ENCODE results near the gene CHCHD2. TPM values are rescaled to one million over a fixed set of nuclear protein-coding genes. Genes with fewer than 3 reads are reported as not detected.
"Not testable (repeated sequence)": the region's sequence is repeated elsewhere in the genome, so short reads cannot be mapped to it uniquely, and the experiment has no call there.

Gene CHCHD2
- total RNA-seq, 2 donors from 2014 or later, result 439 to 485 TPM

DNA sequence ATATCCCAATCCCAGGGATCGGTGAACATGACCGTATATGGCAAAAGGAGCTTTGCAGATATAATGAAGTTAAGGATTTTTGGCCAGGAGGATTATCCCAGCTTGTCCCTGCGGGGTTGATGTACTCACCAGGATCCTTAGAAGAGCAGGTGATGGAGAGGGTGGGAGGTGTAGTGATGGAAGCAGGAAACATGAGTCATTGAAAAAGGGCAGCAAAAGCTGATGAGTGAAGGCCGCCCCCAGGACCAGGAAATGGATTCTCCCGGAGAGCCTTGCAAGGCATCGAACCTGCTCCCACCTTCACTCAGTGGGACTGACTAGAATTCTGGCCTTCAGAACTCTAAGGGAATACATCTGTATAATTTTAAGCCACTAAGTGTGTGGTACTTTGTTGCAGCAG is 15.2 kb upstream of the CHCHD2 start:
- no peak for DNase-seq (ENCODE audit: low spot score)
- TF ChIP-seq, protein P1, sequence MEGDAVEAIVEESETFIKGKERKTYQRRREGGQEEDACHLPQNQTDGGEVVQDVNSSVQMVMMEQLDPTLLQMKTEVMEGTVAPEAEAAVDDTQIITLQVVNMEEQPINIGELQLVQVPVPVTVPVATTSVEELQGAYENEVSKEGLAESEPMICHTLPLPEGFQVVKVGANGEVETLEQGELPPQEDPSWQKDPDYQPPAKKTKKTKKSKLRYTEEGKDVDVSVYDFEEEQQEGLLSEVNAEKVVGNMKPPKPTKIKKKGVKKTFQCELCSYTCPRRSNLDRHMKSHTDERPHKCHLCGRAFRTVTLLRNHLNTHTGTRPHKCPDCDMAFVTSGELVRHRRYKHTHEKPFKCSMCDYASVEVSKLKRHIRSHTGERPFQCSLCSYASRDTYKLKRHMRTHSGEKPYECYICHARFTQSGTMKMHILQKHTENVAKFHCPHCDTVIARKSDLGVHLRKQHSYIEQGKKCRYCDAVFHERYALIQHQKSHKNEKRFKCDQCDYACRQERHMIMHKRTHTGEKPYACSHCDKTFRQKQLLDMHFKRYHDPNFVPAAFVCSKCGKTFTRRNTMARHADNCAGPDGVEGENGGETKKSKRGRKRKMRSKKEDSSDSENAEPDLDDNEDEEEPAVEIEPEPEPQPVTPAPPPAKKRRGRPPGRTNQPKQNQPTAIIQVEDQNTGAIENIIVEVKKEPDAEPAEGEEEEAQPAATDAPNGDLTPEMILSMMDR (IDR thresholded peaks at IDR 0.05), result no peak

DNA sequence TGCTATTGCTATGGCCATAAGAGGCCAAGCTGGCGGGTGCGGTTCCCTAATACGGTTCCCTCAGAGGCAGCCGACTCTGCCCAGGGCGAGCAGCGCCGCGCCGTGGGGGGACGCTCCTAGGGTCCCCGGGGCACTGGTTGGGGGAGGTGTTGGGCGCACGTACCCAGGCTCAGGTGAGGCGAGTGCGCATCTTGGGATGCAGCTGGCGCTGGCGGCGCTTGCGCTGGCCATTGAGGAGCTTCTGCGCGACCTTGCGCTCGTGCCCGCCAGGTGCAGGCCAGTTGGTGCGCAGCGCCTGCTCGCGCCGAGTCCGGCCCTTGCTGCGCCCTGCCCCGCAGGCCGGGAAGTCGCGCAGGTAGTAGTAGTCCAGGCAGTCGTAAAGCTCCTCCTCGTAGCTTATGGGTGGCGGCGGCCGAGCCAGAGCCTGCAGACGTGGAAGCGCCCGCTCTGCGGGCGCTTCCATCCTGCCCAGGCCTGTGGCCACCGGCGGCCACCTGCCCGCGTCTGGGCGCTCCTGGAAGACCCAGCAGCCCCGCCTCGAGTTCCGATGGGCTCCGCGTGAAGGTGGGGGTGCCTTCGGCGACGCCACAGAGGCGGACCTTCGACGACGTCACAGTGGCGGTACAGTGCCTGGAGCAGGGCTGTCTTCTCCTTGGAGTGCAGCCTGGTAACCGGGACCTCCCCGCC is 9.7 kb upstream of the CHCHD2 start, which contains the start of gene NUPR2:
TSS of gene NUPR2 (minus strand) at position 566 of the 687 bp plus-strand sequence. CDS start at position 463, 103 bp downstream.
- no peaks in the 10 kb centered on the region for H3K9me3 ChIP-seq
- H3K27ac ChIP-seq, result no peak within 1 kb of the TSS
- H3K4me3 ChIP-seq, result peak within 1 kb of the TSS in 1 of 2 donors; percentile 37
- peaks cover 0 to 7% of the 10 kb centered on the region in 2 donors for H3K4me1 ChIP-seq
- no peaks in the 10 kb centered on the region for H3K36me3 ChIP-seq
- TF ChIP-seq, protein P1 (IDR thresholded peaks at IDR 0.05), result no peak
- H3K27me3 ChIP-seq, result no peaks in the 10 kb centered on the region
- DNase-seq (ENCODE audit: low spot score), result no peak

More for the DNA sequence above, 15.2 kb upstream of the CHCHD2 start:
- Histone ChIP-seq H3K4me3 (no peak overlapping the region), H3K9me3 (no peaks in the 10 kb centered on the region), H3K36me3 (no peaks in the 10 kb centered on the region), H3K4me1 (no peaks in the 10 kb centered on the region), H3K27ac (no peak overlapping the region), H3K27me3 (no peaks in the 10 kb centered on the region)

DNA sequence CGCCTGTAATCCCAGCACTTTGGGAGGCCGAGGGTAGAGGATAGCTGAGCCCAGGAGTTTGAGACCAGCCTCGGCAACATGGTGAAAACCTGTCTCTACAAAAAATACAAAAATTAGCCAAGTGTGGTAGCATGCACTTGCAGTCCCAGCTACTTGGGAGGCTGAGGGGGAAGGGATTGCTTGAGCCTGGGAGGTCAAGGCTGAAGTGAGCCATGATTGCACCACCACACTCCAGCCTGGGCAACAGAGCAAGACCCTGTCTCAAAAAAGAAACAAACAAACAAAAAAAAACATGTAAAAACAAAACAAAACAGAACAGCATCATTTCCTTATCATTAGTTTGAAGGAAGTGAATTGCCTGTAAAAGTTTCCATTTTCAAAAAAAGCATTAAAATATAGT is 6.0 kb upstream of the CHCHD2 start:
- not testable (repeated sequence) for H3K27ac ChIP-seq; H3K9me3 ChIP-seq; H3K27me3 ChIP-seq; H3K36me3 ChIP-seq; DNase-seq (ENCODE audit: low spot score); H3K4me3 ChIP-seq; H3K4me1 ChIP-seq

DNA sequence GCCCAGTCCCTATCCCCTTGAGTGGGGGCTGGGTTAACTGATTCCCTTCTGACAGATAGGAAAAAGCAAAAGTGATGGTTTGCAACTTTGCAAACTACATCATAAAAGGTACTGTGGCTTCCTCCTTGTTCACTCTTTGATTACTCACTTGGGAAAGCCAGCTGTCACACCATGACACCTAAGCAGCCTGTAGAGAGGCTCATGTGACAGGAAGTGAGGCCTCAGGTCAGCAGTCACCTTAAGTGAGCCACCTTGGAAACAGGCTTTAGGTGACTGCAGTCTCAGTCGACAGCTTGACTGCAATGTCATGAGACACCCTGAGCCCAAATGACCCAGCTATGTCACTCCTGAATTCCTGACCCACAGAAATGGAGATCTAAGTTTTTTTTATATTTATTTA is 4.3 kb upstream of the CHCHD2 start:
- no peak for DNase-seq (ENCODE audit: low spot score)
- H3K36me3 ChIP-seq, result no peaks in the 10 kb centered on the region
- peaks cover 0 to 4% of the 10 kb centered on the region in 2 donors for H3K4me1 ChIP-seq
- H3K27me3 ChIP-seq, result no peaks in the 10 kb centered on the region
- H3K4me3 ChIP-seq, result no peak overlapping the region
- no peaks in the 10 kb centered on the region for H3K9me3 ChIP-seq
- H3K27ac ChIP-seq, result no peak overlapping the region
- TF ChIP-seq, protein P1 (IDR thresholded peaks at IDR 0.05), result no peak

DNA sequence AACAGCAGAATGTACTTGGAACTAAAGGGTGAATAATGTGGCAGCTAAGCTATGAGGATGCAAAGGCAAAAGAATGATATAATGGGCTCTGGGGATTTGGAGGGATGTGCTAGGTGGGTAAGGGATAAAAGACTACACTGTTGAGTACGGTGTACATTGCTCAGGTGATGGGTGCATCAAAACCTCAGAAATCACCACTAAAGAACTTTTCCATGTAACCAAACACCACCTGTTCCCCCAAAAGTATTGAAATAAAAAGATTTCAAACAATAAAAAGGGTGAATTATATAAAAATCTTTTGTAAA is 1.6 kb upstream of the CHCHD2 start:
- H3K36me3 ChIP-seq, result peaks cover 14% of the 10 kb centered on the region

DNA sequence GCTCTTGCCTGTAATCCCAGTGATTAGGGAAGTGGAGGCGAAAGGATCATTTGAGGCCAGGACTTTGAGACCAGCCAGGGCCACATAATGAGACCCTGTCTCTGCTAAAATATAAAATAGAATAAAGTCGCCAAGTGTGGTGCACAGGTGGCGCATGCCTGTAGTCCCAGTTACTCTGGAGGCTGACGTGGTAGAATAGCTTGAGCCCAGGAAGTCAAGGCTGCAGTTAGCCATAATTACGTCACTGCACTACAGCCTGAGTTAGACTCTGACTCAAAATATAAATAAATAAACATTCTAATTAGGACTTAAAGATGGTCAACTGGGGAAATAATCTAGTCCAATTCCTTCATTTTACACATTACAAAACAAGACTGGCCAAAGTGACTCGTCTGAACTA is 768 bp downstream of the CHCHD2 start:
- Histone ChIP-seq H3K9me3 (no peaks in the 10 kb centered on the region), H3K27me3 (no peaks in the 10 kb centered on the region), H3K4me1 (peaks cover 0 to 15% of the 10 kb centered on the region in 2 donors), H3K27ac (peak overlapping the region; percentile 92), H3K4me3 (peak overlapping the region; percentile 88 to 91), H3K36me3 (peaks cover 38% of the 10 kb centered on the region)
- TF ChIP-seq, protein P1 (IDR thresholded peaks at IDR 0.05), result no peak
- no peak for DNase-seq (ENCODE audit: low spot score)

More for the DNA sequence above, 1.6 kb upstream of the CHCHD2 start:
- H3K27me3 ChIP-seq, result no peaks in the 10 kb centered on the region
- no peak overlapping the region for H3K27ac ChIP-seq
- TF ChIP-seq, protein P1 (IDR thresholded peaks at IDR 0.05), result no peak
- peaks cover 0 to 15% of the 10 kb centered on the region in 2 donors for H3K4me1 ChIP-seq
- H3K4me3 ChIP-seq, result no peak overlapping the region
- DNase-seq (ENCODE audit: low spot score), result no peak
- H3K9me3 ChIP-seq, result no peaks in the 10 kb centered on the region

DNA sequence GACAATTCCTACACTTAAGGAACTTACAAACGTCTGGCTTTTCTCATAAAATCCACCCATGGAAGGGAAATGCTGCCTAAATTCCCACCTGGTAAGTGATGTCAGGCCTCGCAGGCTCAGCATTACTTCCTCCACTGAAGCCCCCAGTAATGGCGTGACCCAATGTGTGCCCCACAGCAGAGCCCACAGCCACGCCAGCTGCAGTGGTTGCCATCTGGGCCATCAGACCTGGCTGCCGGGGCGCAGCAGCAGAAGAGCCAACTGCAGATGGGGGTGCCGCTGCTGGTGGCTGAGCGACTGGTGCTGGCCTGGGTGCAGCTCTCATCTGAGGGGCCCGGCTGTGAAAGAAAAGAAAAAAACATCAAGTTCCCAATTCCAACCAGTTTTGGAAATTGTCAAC is 2.1 kb downstream of the CHCHD2 start:
- DNase-seq (ENCODE audit: low spot score); H3K27me3 ChIP-seq; H3K4me3 ChIP-seq; H3K9me3 ChIP-seq; H3K27ac ChIP-seq: not testable (repeated sequence)
- Histone ChIP-seq H3K4me1 (peaks cover 0 to 15% of the 10 kb centered on the region in 2 donors), H3K36me3 (peaks cover 52% of the 10 kb centered on the region)
